ENCODE measurements around the gene THAP7. TPM values are rescaled to one million over a fixed set of nuclear protein-coding genes. Genes with fewer than 3 reads are reported as not detected.

Gene THAP7
- total RNA-seq, 4 donors from 2014 or later, result 33.9 to 57.0 (median 37.4) TPM

DNA sequence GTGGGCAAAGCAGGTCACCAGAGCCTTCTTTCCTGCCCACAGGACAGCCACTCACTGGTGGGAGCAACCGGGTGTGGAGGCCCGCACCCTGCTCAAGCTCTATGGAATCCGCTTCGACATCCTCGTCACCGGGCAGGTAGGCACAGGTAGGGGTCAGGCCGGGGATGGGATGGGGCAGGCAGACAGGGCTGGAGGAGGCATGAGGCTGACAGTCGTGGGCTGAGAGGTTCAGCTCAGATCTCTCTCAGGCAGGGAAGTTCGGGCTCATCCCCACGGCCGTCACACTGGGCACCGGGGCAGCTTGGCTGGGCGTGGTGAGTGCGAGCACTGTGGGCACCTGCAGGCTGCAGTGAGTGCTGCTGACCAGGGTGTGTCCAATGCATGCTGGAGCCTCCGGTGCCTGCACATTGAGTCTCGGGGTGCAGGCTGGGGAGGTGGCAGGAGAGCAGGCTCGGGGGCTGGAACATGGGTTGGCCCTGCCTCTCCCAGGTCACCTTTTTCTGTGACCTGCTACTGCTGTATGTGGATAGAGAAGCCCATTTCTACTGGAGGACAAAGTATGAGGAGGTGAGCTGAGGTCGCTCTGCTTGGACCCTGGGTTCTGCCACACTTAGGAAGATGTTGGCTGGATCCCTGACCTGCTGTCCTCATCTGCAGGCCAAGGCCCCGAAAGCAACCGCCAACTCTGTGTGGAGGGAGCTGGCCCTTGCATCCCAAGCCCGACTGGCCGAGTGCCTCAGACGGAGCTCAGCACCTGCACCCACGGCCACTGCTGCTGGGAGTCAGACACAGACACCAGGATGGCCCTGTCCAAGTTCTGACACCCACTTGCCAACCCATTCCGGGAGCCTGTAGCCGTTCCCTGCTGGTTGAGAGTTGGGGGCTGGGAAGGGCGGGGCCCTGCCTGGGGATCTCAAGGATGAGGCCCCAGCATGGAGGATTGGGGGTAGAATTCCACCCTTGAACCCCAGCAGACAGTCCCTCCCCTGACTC is 24.1 kb upstream of the THAP7 start:
- TF ChIP-seq POLR2A (IDR thresholded peaks at IDR 0.05), result no peak
- no peak for TF ChIP-seq CTCF (IDR thresholded peaks at IDR 0.05)
- TF ChIP-seq POLR2AphosphoS5 (IDR thresholded peaks at IDR 0.05), result no peak
- TF ChIP-seq EP300 (IDR thresholded peaks at IDR 0.05), result no peak
- Histone ChIP-seq H3K27me3 (peaks cover 18% of the 10 kb centered on the region), H3K36me3 (no peaks in the 10 kb centered on the region), H3K4me3 (no peak overlapping the region), H3K27ac (no peak overlapping the region), H3K4me1 (peaks cover 11% of the 10 kb centered on the region), H3K9me3 (no peaks in the 10 kb centered on the region)
- WGBS, result no CpG with 5 or more reads among the region's 27 CpGs
- DNase-seq (ENCODE audit: low spot score in 2 of 2), result no peak

- no peak for TF ChIP-seq POLR2A (IDR thresholded peaks at IDR 0.05)
- TF ChIP-seq EP300 (IDR thresholded peaks at IDR 0.05), result no peak
- no peak for TF ChIP-seq POLR2AphosphoS5 (IDR thresholded peaks at IDR 0.05)
- no peak for TF ChIP-seq CTCF (IDR thresholded peaks at IDR 0.05)
- 53% methylated on average over 8 of the region's 8 CpGs for WGBS
Measured at GRCh38 chr22:21025266-21025665, 23.3 kb upstream of the THAP7 start.

DNA sequence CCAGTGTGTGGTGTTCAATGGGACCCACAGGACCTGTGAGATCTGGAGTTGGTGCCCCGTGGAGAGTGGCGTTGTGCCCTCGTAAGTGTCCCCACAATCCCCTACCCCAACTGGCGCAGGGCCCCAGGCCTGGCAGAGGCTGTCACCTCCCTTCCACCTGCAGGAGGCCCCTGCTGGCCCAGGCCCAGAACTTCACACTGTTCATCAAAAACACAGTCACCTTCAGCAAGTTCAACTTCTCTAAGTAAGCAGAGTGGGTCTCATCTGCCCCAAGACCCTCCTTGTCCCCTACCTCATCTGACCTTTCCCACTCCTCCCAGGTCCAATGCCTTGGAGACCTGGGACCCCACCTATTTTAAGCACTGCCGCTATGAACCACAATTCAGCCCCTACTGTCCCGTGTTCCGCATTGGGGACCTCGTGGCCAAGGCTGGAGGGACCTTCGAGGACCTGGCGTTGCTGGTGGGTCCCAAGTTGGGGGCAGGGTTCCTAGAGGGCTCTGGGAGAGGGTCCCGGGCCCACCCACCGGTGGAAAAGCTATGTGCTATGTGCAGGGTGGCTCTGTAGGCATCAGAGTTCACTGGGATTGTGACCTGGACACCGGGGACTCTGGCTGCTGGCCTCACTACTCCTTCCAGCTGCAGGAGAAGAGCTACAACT is 21.2 kb upstream of the THAP7 start:
- Histone ChIP-seq H3K27me3 (peaks cover 6% of the 10 kb centered on the region), H3K4me3 (no peak overlapping the region), H3K27ac (no peak overlapping the region), H3K4me1 (peaks cover 11% of the 10 kb centered on the region), H3K36me3 (no peaks in the 10 kb centered on the region), H3K9me3 (no peaks in the 10 kb centered on the region)
- TF ChIP-seq POLR2A (IDR thresholded peaks at IDR 0.05), result no peak
- no peak for TF ChIP-seq EP300 (IDR thresholded peaks at IDR 0.05)
- no peak for TF ChIP-seq POLR2AphosphoS5 (IDR thresholded peaks at IDR 0.05)
- TF ChIP-seq CTCF (IDR thresholded peaks at IDR 0.05), result no peak
- DNase-seq (ENCODE audit: low spot score in 2 of 2), result no peak
- WGBS, result 88% methylated on average over 11 of the region's 13 CpGs

More at GRCh38 chr22:21025266-21025665, 23.3 kb upstream of the THAP7 start:
- no peak overlapping the region for H3K4me3 ChIP-seq
- no peaks in the 10 kb centered on the region for H3K36me3 ChIP-seq
- DNase-seq (ENCODE audit: low spot score in 2 of 2), result no peak
- no peak overlapping the region for H3K27ac ChIP-seq
- peaks cover 11% of the 10 kb centered on the region for H3K4me1 ChIP-seq
- peaks cover 14% of the 10 kb centered on the region for H3K27me3 ChIP-seq
- H3K9me3 ChIP-seq, result no peaks in the 10 kb centered on the region

DNA sequence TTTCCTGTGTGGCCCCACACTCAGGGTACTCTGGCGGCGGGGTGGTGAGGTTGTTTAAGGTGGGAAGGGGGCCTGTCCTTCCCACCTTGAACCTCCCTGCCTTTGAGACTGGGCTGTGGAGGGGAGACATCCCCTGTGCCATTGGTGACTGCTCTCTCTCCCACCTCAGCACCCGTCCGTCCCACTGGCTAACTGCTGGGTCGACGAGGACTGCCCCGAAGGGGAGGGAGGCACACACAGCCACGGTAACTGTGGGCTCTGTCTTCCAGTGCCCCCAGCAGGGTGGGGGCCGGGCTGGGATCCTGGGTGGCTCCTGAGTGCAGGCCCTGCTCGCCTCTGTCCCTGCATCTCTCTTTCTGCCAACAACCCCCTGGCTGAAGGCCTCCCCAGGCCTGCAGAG is 20.6 kb upstream of the THAP7 start:
- Histone ChIP-seq H3K9me3 (no peaks in the 10 kb centered on the region), H3K4me3 (no peak overlapping the region), H3K4me1 (peaks cover 11% of the 10 kb centered on the region), H3K27ac (no peak overlapping the region), H3K27me3 (peaks cover 6% of the 10 kb centered on the region), H3K36me3 (no peaks in the 10 kb centered on the region)
- DNase-seq (ENCODE audit: low spot score in 2 of 2), result no peak
- 67% methylated on average over 6 of the region's 10 CpGs for WGBS
- TF ChIP-seq EP300 (IDR thresholded peaks at IDR 0.05), result no peak
- TF ChIP-seq POLR2A (IDR thresholded peaks at IDR 0.05), result no peak
- no peak for TF ChIP-seq CTCF (IDR thresholded peaks at IDR 0.05)
- TF ChIP-seq POLR2AphosphoS5 (IDR thresholded peaks at IDR 0.05), result no peak

Measured in suprapubic skin (tissue), 4 donors.